H1 (cell line): ENCODE data around the gene SCAPER.

Experiments
- ATF2 ChIP-seq: IDR thresholded peaks from 2 replicates; pipeline ENCODE4 v1.6.1; 2012; ENCODE audit warnings: low read length, inconsistent platforms
- BCL11A ChIP-seq, 2 experiments: IDR thresholded peaks; one replicate each; pipeline ENCODE4 v1.6.1; 2011; ENCODE audit warnings: low read depth in 2 of 2, low read length in 2 of 2, mild to moderate bottlenecking in 2 of 2
- CEBPB ChIP-seq: IDR thresholded peaks from 2 replicates; pipeline ENCODE4 v1.6.1; 2012; ENCODE audit warnings: low read depth, low read length
- CHD1 ChIP-seq: IDR thresholded peaks from 2 replicates; pipeline ENCODE4 v1.6.1; 2012; ENCODE audit warnings: low read depth, low read length, improper control_type of control experiment
- CTCF ChIP-seq, 3 experiments: IDR thresholded peaks; 1 replicate in 2 of 3; 2 replicates in 1 of 3; pipeline versions ENCODE4 v1.5.1 to v1.6.1; 2011; ENCODE audit warnings: low read length in 3 of 3, mild to moderate bottlenecking in 3 of 3, inconsistent platforms in 2 of 3, low read depth in 1 of 3, moderate library complexity in 1 of 3; ENCODE audit not compliant: insufficient read depth in 1 of 3; ENCODE audit errors: control extremely low read depth in 1 of 3
- EP300 ChIP-seq, 2 experiments: IDR thresholded peaks; 1 replicate in 1 of 2; 2 replicates in 1 of 2; pipeline ENCODE4 v1.6.1; 2011 to 2012; ENCODE audit warnings: low read depth in 2 of 2, low read length in 2 of 2, mild to moderate bottlenecking in 2 of 2, borderline replicate concordance in 1 of 2, inconsistent platforms in 1 of 2, moderate library complexity in 1 of 2
- POLR2AphosphoS5 ChIP-seq: IDR thresholded peaks from 2 replicates; pipeline ENCODE4 v1.6.1; 2011; ENCODE audit warnings: low read depth, low read length
- RXRA ChIP-seq: IDR thresholded peaks from 2 replicates; pipeline ENCODE4 v1.6.1; 2011; ENCODE audit warnings: low read depth, mild to moderate bottlenecking, low read length, moderate library complexity; ENCODE audit not compliant: insufficient read depth
- ZNF274 ChIP-seq: IDR thresholded peaks from 2 replicates; pipeline ENCODE4 v1.7.0; 2012; ENCODE audit warnings: low read length, borderline replicate concordance; ENCODE audit errors: extremely low read depth

- TF ChIP-seq CTCF (IDR thresholded peaks at IDR 0.05; ENCODE audit: control extremely low read depth in 1 of 3, insufficient read depth in 1 of 3, low read depth in 1 of 3, low read length in 3 of 3): no peak
- no peak for TF ChIP-seq ATF2
- no peak for TF ChIP-seq ZNF274
- TF ChIP-seq POLR2AphosphoS5: no peak
- no peak for TF ChIP-seq EP300 (IDR thresholded peaks at IDR 0.05; ENCODE audit: borderline replicate concordance in 1 of 2, low read depth in 2 of 2, low read length in 2 of 2)
- no peak for TF ChIP-seq CHD1
- no peak for TF ChIP-seq BCL11A (IDR thresholded peaks at IDR 0.05; ENCODE audit: low read depth in 2 of 2, low read length in 2 of 2)
- TF ChIP-seq CEBPB: no peak
- no peak for TF ChIP-seq RXRA
Measured at GRCh38 chr15:76664895-76665294, 240.2 kb downstream of the SCAPER start.
